ENCODE data around the gene GPD2.

The GPD2 gene

GRCh38 chr2:156532989-156533388, 96.8 kb downstream of the GPD2 start:
- DNase-seq (ENCODE audit: low read depth) = no peak

- no peak for DNase-seq (ENCODE audit: low read depth)
These were observed 100.4 kb downstream of the GPD2 start for GRCh38 chr2:156536534-156536933.

- DNase-seq (ENCODE audit: low read depth) = no peak
These were observed 101.0 kb downstream of the GPD2 start for GRCh38 chr2:156537141-156537540.

GRCh38 chr2:156538083-156538504, 101.9 kb downstream of the GPD2 start:
- DNase-seq (ENCODE audit: low read depth) = no peak

GRCh38 chr2:156539086-156539860, 103.1 kb downstream of the GPD2 start:
- DNase-seq (ENCODE audit: low read depth) = no peak

GRCh38 chr2:156540706-156541105, 104.5 kb downstream of the GPD2 start:
- DNase-seq (ENCODE audit: low read depth) = no peak

- no peak for DNase-seq (ENCODE audit: low read depth)
These were observed 105.0 kb downstream of the GPD2 start for GRCh38 chr2:156541229-156541628.

- no peak for DNase-seq (ENCODE audit: low read depth)
These were observed 105.5 kb downstream of the GPD2 start for GRCh38 chr2:156541706-156542105.

GRCh38 chr2:156548413-156548812, 112.2 kb downstream of the GPD2 start:
- DNase-seq (ENCODE audit: low read depth) = no peak

- no peak for DNase-seq (ENCODE audit: low read depth)
These were observed 117.7 kb downstream of the GPD2 start for GRCh38 chr2:156553714-156554442.

GRCh38 chr2:156561326-156561725, 125.1 kb downstream of the GPD2 start:
- no peak for DNase-seq (ENCODE audit: low read depth)

- no peak for DNase-seq (ENCODE audit: low read depth)
These were observed 125.9 kb downstream of the GPD2 start for GRCh38 chr2:156562124-156562523.

GRCh38 chr2:156563994-156564753, 128.0 kb downstream of the GPD2 start:
- DNase-seq (ENCODE audit: low read depth) = no peak

GRCh38 chr2:156565066-156565710, 129.0 kb downstream of the GPD2 start:
- DNase-seq (ENCODE audit: low read depth) = no peak

GRCh38 chr2:156573710-156574109, 137.5 kb downstream of the GPD2 start:
- no peak for DNase-seq (ENCODE audit: low read depth)

- DNase-seq (ENCODE audit: low read depth) = no peak
These were observed 137.9 kb downstream of the GPD2 start for GRCh38 chr2:156574112-156574511.

- no peak for DNase-seq (ENCODE audit: low read depth)
These were observed 139.8 kb downstream of the GPD2 start for GRCh38 chr2:156576005-156576404.

GRCh38 chr2:156580501-156580900, 144.3 kb downstream of the GPD2 start:
- DNase-seq (ENCODE audit: low read depth) = no peak

- no peak for DNase-seq (ENCODE audit: low read depth)
These were observed 145.1 kb downstream of the GPD2 start for GRCh38 chr2:156581280-156581679.

GRCh38 chr2:156585457-156585856, 149.3 kb downstream of the GPD2 start:
- no peak for DNase-seq (ENCODE audit: low read depth)

- DNase-seq (ENCODE audit: low read depth) = no peak
These were observed 150.4 kb downstream of the GPD2 start for GRCh38 chr2:156586621-156587020.

- DNase-seq (ENCODE audit: low read depth) = no peak
These were observed 153.4 kb downstream of the GPD2 start for GRCh38 chr2:156589381-156590079.
